ENCODE results near the gene GRM7.

The GRM7 gene

GRCh38 chr3:7241584-7242302 lies 380.8 kb downstream of the GRM7 start:
- no peak for DNase-seq (ENCODE audit: low read depth in 2 of 2)

GRCh38 chr3:7242303-7242635 lies 381.4 kb downstream of the GRM7 start:
- no peak for DNase-seq (ENCODE audit: low read depth in 2 of 2)

- DNase-seq (ENCODE audit: low read depth in 2 of 2), result no peak
These were observed 388.7 kb downstream of the GRM7 start for GRCh38 chr3:7249493-7250076.

GRCh38 chr3:7254251-7254650 lies 393.3 kb downstream of the GRM7 start:
- no peak for DNase-seq (ENCODE audit: low read depth in 2 of 2)

- no peak for DNase-seq (ENCODE audit: low read depth in 2 of 2)
These were observed 400.1 kb downstream of the GRM7 start for GRCh38 chr3:7260975-7261374.

GRCh38 chr3:7263347-7264195 lies 402.7 kb downstream of the GRM7 start:
- no peak for DNase-seq (ENCODE audit: low read depth in 2 of 2)

- no peak for DNase-seq (ENCODE audit: low read depth in 2 of 2)
These were observed 403.2 kb downstream of the GRM7 start for GRCh38 chr3:7264196-7264526.

GRCh38 chr3:7265736-7266135 lies 404.8 kb downstream of the GRM7 start:
- DNase-seq (ENCODE audit: low read depth in 2 of 2), result no peak

- no peak for DNase-seq (ENCODE audit: low read depth in 2 of 2)
These were observed 405.6 kb downstream of the GRM7 start for GRCh38 chr3:7266551-7266950.

- DNase-seq (ENCODE audit: low read depth in 2 of 2), result no peak
These were observed 409.8 kb downstream of the GRM7 start for GRCh38 chr3:7270731-7271130.

GRCh38 chr3:7271631-7272030 lies 410.7 kb downstream of the GRM7 start:
- no peak for DNase-seq (ENCODE audit: low read depth in 2 of 2)

- no peak for DNase-seq (ENCODE audit: low read depth in 2 of 2)
These were observed 411.3 kb downstream of the GRM7 start for GRCh38 chr3:7272203-7272602.

- no peak for DNase-seq (ENCODE audit: low read depth in 2 of 2)
These were observed 414.5 kb downstream of the GRM7 start for GRCh38 chr3:7275396-7275795.

GRCh38 chr3:7280318-7280717 lies 419.4 kb downstream of the GRM7 start:
- no peak for DNase-seq (ENCODE audit: low read depth in 2 of 2)

- DNase-seq (ENCODE audit: low read depth in 2 of 2), result no peak
These were observed 422.1 kb downstream of the GRM7 start for GRCh38 chr3:7282988-7283387.

GRCh38 chr3:7285505-7285904 lies 424.6 kb downstream of the GRM7 start:
- no peak for DNase-seq (ENCODE audit: low read depth in 2 of 2)

- no peak for DNase-seq (ENCODE audit: low read depth in 2 of 2)
These were observed 427.2 kb downstream of the GRM7 start for GRCh38 chr3:7288133-7288532.

- DNase-seq (ENCODE audit: low read depth in 2 of 2), result no peak
These were observed 428.2 kb downstream of the GRM7 start for GRCh38 chr3:7289121-7289520.

- DNase-seq (ENCODE audit: low read depth in 2 of 2), result no peak
These were observed 429.3 kb downstream of the GRM7 start for GRCh38 chr3:7290077-7290825.

- DNase-seq (ENCODE audit: low read depth in 2 of 2), result no peak
These were observed 431.4 kb downstream of the GRM7 start for GRCh38 chr3:7292362-7292761.

GRCh38 chr3:7293286-7293685 lies 432.4 kb downstream of the GRM7 start:
- no peak for DNase-seq (ENCODE audit: low read depth in 2 of 2)

- DNase-seq (ENCODE audit: low read depth in 2 of 2), result no peak
These were observed 444.6 kb downstream of the GRM7 start for GRCh38 chr3:7305561-7305960.

Measured in stimulated activated CD4-positive, alpha-beta T cell treated with anti-CD3 and anti-CD28 coated beads, Interleukin-12 subunit alpha, Interleukin-12 subunit beta, amount 100 ng/mL, for 24 hours (primary cell).